Activated T-helper 17 cell treated with anti-CD3 and anti-CD28 coated beads, Interleukin-2, amount 50 U/mL, for 72 hours (primary cell): Measurements from ENCODE around the gene NPDC1. TPM values are rescaled to one million over a fixed set of nuclear protein-coding genes. Genes with fewer than 3 reads are reported as not detected.
A peak's percentile ranks its signal among the peaks of the same experiment; 100 is the strongest.

Source experiments
- ATAC-seq: fragments of 150-1000 bp; cut with Tn5 transposase; replicated peaks from 2 replicates; pipeline ENCODE4 v1.10.0; 2021; ENCODE audit warnings: mild to moderate bottlenecking, moderate library complexity
- H3K27ac Mint-ChIP-seq: one replicate; pipeline ENCODE4 v1.8.0; 2022; ENCODE audit warnings: mixed read lengths
- H3K27me3 Mint-ChIP-seq: one replicate; pipeline ENCODE4 v1.8.0; 2022; ENCODE audit warnings: mixed read lengths
- H3K36me3 Mint-ChIP-seq: one replicate; pipeline ENCODE4 v1.8.0; 2022; ENCODE audit warnings: low read depth, mild to moderate bottlenecking, mixed read lengths
- H3K4me1 Mint-ChIP-seq: one replicate; pipeline ENCODE4 v1.8.0; 2022; ENCODE audit warnings: mixed read lengths
- H3K4me3 Mint-ChIP-seq: one replicate; pipeline ENCODE4 v1.8.0; 2022; ENCODE audit warnings: mild to moderate bottlenecking, mixed read lengths
- H3K9me3 Mint-ChIP-seq: one replicate; pipeline ENCODE4 v1.8.0; 2022; ENCODE audit warnings: mixed read lengths
- total RNA-seq, 2 donors: library from RNA; stranded (reverse); gene quantifications; one replicate each; pipeline ENCODE4 v1.2.3, GENCODE V29; 2022

NPDC1 gene
- total RNA-seq, result 10 to 100 TPM; 66.3 to 96.1 TPM

- peaks cover 8% of the 10 kb centered on the region for H3K27me3 Mint-ChIP-seq
- peak; percentile 82 for ATAC-seq
- peaks cover 5% of the 10 kb centered on the region for H3K36me3 Mint-ChIP-seq
- peak within 1 kb of the TSS; percentile 87 for H3K4me3 Mint-ChIP-seq
- no peaks in the 10 kb centered on the region for H3K4me1 Mint-ChIP-seq
- no peaks in the 10 kb centered on the region for H3K9me3 Mint-ChIP-seq
- H3K27ac Mint-ChIP-seq, result peak within 1 kb of the TSS; percentile 52
These were observed at the start of gene NPDC1 for GRCh38 chr9:137046088-137046787. NPDC1 (minus strand) TSS chr9:137046177; CDS start chr9:137045989, 188 bp downstream.

GRCh38 chr9:137089232-137089947 lies 43.4 kb upstream of the NPDC1 start:
- peak overlapping the region; percentile 39 for H3K27ac Mint-ChIP-seq
- no peaks in the 10 kb centered on the region for H3K27me3 Mint-ChIP-seq
- no peak overlapping the region for H3K4me3 Mint-ChIP-seq
- no peaks in the 10 kb centered on the region for H3K9me3 Mint-ChIP-seq
- peaks cover 28% of the 10 kb centered on the region for H3K36me3 Mint-ChIP-seq
- peaks cover 20% of the 10 kb centered on the region for H3K4me1 Mint-ChIP-seq
- ATAC-seq, result no peak

- peaks cover 28% of the 10 kb centered on the region for H3K4me1 Mint-ChIP-seq
- H3K27ac Mint-ChIP-seq, result peak overlapping the region; percentile 77
- ATAC-seq, result no peak
- peaks cover 34% of the 10 kb centered on the region for H3K36me3 Mint-ChIP-seq
- H3K4me3 Mint-ChIP-seq, result peak overlapping the region; percentile 77
- H3K27me3 Mint-ChIP-seq, result no peaks in the 10 kb centered on the region
- no peaks in the 10 kb centered on the region for H3K9me3 Mint-ChIP-seq
These were observed 42.1 kb upstream of the NPDC1 start for GRCh38 chr9:137088121-137088520.

GRCh38 chr9:137087409-137087925 lies 41.5 kb upstream of the NPDC1 start:
- ATAC-seq, result no peak
- Mint-ChIP-seq H3K4me1 (peaks cover 28% of the 10 kb centered on the region), H3K4me3 (peak overlapping the region; percentile 77), H3K27ac (peak overlapping the region; percentile 77), H3K36me3 (peaks cover 28% of the 10 kb centered on the region), H3K27me3 (no peaks in the 10 kb centered on the region), H3K9me3 (no peaks in the 10 kb centered on the region)

- ATAC-seq, result peak; percentile 81
- H3K27me3 Mint-ChIP-seq, result no peaks in the 10 kb centered on the region
- H3K27ac Mint-ChIP-seq, result peak within 1 kb of the TSS; percentile 92
These were observed 40.8 kb upstream of the NPDC1 start, which contains the start of gene MAN1B1 for GRCh38 chr9:137086531-137087408. MAN1B1 (plus strand) TSS chr9:137086985; CDS start chr9:137087000, 15 bp downstream.

GRCh38 chr9:137085920-137086530 lies 40.0 kb upstream of the NPDC1 start:
- no peaks in the 10 kb centered on the region for H3K27me3 Mint-ChIP-seq
- H3K27ac Mint-ChIP-seq, result peak overlapping the region; percentile 92
- H3K4me3 Mint-ChIP-seq, result peak overlapping the region; percentile 93
- peaks cover 26% of the 10 kb centered on the region for H3K36me3 Mint-ChIP-seq
- H3K9me3 Mint-ChIP-seq, result no peaks in the 10 kb centered on the region
- H3K4me1 Mint-ChIP-seq, result peaks cover 28% of the 10 kb centered on the region
- peak; percentile 0 for ATAC-seq

More at GRCh38 chr9:137086531-137087408, 40.8 kb upstream of the NPDC1 start, which contains the start of gene MAN1B1:
- Mint-ChIP-seq H3K4me1 (peaks cover 28% of the 10 kb centered on the region), H3K36me3 (peaks cover 28% of the 10 kb centered on the region), H3K4me3 (peak within 1 kb of the TSS; percentile 93), H3K9me3 (no peaks in the 10 kb centered on the region)

GRCh38 chr9:137084526-137084925 lies 38.5 kb upstream of the NPDC1 start:
- Mint-ChIP-seq H3K36me3 (peaks cover 27% of the 10 kb centered on the region), H3K27ac (no peak overlapping the region), H3K4me1 (peaks cover 28% of the 10 kb centered on the region), H3K9me3 (no peaks in the 10 kb centered on the region), H3K27me3 (no peaks in the 10 kb centered on the region), H3K4me3 (peak overlapping the region; percentile 93)
- ATAC-seq, result no peak

GRCh38 chr9:137083394-137084004 lies 37.5 kb upstream of the NPDC1 start:
- Mint-ChIP-seq H3K4me1 (peaks cover 23% of the 10 kb centered on the region), H3K4me3 (peak overlapping the region; percentile 63), H3K27ac (peak overlapping the region; percentile 78), H3K36me3 (peaks cover 34% of the 10 kb centered on the region), H3K27me3 (no peaks in the 10 kb centered on the region), H3K9me3 (no peaks in the 10 kb centered on the region)
- ATAC-seq, result peak; percentile 46

- no peaks in the 10 kb centered on the region for H3K9me3 Mint-ChIP-seq
- no peak for ATAC-seq
- H3K4me3 Mint-ChIP-seq, result peak overlapping the region; percentile 63
- H3K27me3 Mint-ChIP-seq, result no peaks in the 10 kb centered on the region
- no peak overlapping the region for H3K27ac Mint-ChIP-seq
- peaks cover 40% of the 10 kb centered on the region for H3K36me3 Mint-ChIP-seq
- H3K4me1 Mint-ChIP-seq, result peaks cover 17% of the 10 kb centered on the region
These were observed 36.9 kb upstream of the NPDC1 start for GRCh38 chr9:137082925-137083290.

- Mint-ChIP-seq H3K4me3 (no peak overlapping the region), H3K4me1 (peaks cover 12% of the 10 kb centered on the region), H3K9me3 (no peaks in the 10 kb centered on the region), H3K36me3 (peaks cover 40% of the 10 kb centered on the region), H3K27me3 (no peaks in the 10 kb centered on the region), H3K27ac (no peak overlapping the region)
- ATAC-seq, result no peak
These were observed 36.4 kb upstream of the NPDC1 start for GRCh38 chr9:137082222-137082924.

GRCh38 chr9:137080260-137081122 lies 34.5 kb upstream of the NPDC1 start:
- no peaks in the 10 kb centered on the region for H3K9me3 Mint-ChIP-seq
- H3K4me3 Mint-ChIP-seq, result no peak overlapping the region
- ATAC-seq, result no peak
- H3K36me3 Mint-ChIP-seq, result peaks cover 40% of the 10 kb centered on the region
- no peaks in the 10 kb centered on the region for H3K27me3 Mint-ChIP-seq
- peaks cover 12% of the 10 kb centered on the region for H3K4me1 Mint-ChIP-seq
- no peak overlapping the region for H3K27ac Mint-ChIP-seq

- H3K36me3 Mint-ChIP-seq, result peaks cover 40% of the 10 kb centered on the region
- ATAC-seq, result no peak
- no peak overlapping the region for H3K27ac Mint-ChIP-seq
- H3K27me3 Mint-ChIP-seq, result no peaks in the 10 kb centered on the region
- peaks cover 8% of the 10 kb centered on the region for H3K4me1 Mint-ChIP-seq
- H3K4me3 Mint-ChIP-seq, result peak overlapping the region; percentile 53
- H3K9me3 Mint-ChIP-seq, result no peaks in the 10 kb centered on the region
These were observed 33.4 kb upstream of the NPDC1 start for GRCh38 chr9:137079401-137079787.
